Measurements from ENCODE around the gene PRKCSH.

The PRKCSH gene

DNA sequence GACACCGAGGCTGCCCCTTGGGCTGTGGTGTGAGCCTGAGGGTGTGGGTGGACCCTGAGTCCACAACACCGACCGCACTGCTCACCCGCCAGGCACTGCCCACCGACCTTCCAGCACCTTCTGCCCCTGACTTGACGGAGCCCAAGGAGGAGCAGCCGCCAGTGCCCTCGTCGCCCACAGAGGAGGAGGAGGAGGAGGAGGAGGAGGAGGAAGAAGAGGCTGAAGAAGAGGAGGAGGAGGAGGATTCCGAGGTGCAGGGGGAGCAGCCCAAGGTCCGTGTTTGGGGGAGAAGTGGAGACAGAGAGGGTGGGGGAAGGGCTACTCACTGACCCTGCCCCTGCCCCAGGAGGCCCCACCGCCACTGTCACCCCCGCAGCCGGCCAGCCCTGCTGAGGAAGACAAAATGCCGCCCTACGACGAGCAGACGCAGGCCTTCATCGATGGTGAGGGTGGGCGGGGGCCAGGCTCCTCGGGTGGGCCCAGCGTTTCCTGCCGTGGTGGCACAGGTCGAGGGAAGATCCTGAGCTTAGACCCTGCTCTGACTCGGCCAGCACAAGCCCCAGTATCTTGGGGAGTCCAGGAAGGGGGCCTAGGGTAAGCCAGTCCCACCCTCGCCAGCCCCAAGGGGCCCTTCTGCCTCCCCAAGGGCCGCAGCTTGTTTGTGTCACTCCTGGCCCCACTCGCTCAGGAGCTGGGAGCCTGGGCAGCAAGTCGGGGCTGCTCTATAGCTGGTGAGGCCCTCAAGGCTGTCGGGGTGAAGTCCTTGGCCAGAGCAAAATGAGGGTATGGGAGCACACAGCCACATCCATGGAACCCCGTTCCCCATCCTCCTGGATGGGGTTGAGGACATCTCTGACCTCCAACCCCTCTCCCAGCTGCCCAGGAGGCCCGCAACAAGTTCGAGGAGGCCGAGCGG, 12.2 kb downstream of the PRKCSH start:
- DNase-seq (ENCODE audit: extremely low spot score) = no peak
- ChIA-PET POLR2A (interaction anchor here (0.9 kb wide), 1 partner anchor 73 kb away, joined by 3 read pairs; no protein-coding TSS in a partner anchor), CTCF (interaction anchor here (1.0 to 1.5 kb wide), 2 partner anchors 64 to 67 kb away, joined by 3 to 4 read pairs; no protein-coding TSS in a partner anchor)
- TF ChIP-seq, protein P1, sequence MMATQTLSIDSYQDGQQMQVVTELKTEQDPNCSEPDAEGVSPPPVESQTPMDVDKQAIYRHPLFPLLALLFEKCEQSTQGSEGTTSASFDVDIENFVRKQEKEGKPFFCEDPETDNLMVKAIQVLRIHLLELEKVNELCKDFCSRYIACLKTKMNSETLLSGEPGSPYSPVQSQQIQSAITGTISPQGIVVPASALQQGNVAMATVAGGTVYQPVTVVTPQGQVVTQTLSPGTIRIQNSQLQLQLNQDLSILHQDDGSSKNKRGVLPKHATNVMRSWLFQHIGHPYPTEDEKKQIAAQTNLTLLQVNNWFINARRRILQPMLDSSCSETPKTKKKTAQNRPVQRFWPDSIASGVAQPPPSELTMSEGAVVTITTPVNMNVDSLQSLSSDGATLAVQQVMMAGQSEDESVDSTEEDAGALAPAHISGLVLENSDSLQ (IDR thresholded peaks at IDR 0.05) = no peak
- no peak for TF ChIP-seq HDGF (IDR thresholded peaks at IDR 0.05; ENCODE audit: borderline replicate concordance)
- TF ChIP-seq CTBP1 (IDR thresholded peaks at IDR 0.05; ENCODE audit: borderline replicate concordance) = no peak
- TF ChIP-seq ARNT (IDR thresholded peaks at IDR 0.05) = no peak
- TF ChIP-seq TARDBP (IDR thresholded peaks at IDR 0.05) = no peak
- TF ChIP-seq NFRKB (IDR thresholded peaks at IDR 0.05) = no peak
- no peak for TF ChIP-seq BHLHE40 (IDR thresholded peaks at IDR 0.05; ENCODE audit: borderline replicate concordance)
- TF ChIP-seq FOXM1 (IDR thresholded peaks at IDR 0.05; ENCODE audit: borderline replicate concordance) = no peak

DNA sequence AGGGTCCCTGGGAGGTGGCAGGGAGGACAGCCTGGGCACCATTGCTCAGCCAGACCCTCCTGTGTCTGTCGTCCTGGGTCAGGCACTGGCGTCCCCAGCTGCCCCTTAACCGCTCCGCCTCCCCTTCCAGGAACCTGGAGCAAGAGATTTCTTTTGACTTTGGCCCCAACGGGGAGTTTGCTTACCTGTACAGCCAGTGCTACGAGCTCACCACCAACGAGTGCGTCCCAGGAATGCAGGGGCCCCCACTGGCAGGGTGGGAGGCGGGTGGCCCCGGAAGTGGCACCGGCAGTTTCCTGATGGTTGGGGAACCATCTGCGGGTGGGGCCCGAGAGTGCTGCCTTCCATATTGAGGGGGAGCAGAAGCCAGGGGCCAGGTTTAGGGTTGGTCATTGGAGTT, 13.0 kb downstream of the PRKCSH start:
- TF ChIP-seq BHLHE40 (IDR thresholded peaks at IDR 0.05; ENCODE audit: borderline replicate concordance) (no peak), SP1 (IDR thresholded peaks at IDR 0.05) (no peak), LEF1 (IDR thresholded peaks at IDR 0.05; ENCODE audit: borderline replicate concordance) (no peak), NFRKB (IDR thresholded peaks at IDR 0.05) (no peak), FOXM1 (IDR thresholded peaks at IDR 0.05; ENCODE audit: borderline replicate concordance) (no peak), L3MBTL2 (conservative IDR thresholded peaks at IDR 0.05) (no peak)
- DNase-seq (ENCODE audit: extremely low spot score) = no peak
- ChIA-PET POLR2A (interaction anchor here (0.9 kb wide), 1 partner anchor 73 kb away, joined by 3 read pairs; no protein-coding TSS in a partner anchor), CTCF (interaction anchor here (1.0 to 1.5 kb wide), 2 partner anchors 65 to 68 kb away, joined by 3 to 4 read pairs; no protein-coding TSS in a partner anchor)

DNA sequence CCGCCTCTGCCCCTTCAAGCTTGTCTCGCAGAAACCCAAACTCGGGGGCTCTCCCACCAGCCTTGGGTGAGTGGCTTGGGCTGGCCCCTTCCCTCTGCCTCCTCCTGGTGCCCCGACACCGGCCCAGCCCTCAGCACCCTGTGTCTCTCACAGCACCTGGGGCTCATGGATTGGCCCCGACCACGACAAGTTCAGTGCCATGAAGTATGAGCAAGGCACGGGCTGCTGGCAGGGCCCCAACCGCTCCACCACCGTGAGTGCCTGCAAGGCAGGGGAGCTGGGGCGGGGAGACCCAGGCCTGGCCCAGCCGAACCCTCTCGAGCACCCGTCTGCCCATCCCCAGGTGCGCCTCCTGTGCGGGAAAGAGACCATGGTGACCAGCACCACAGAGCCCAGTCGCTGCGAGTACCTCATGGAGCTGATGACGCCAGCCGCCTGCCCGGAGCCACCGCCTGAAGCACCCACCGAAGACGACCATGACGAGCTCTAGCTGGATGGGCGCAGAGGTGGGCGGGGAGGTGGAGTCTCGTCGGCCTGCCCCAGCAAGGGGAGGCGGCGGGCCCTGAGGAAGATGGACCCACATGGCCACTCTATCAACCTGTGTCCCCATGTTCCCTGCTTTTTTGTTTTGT, 13.6 kb downstream of the PRKCSH start:
- no peak for DNase-seq (ENCODE audit: extremely low spot score)
- ChIA-PET POLR2A (interaction anchor here (0.9 to 1.7 kb wide), 2 partner anchors 14 to 72 kb away, joined by 3 to 6 read pairs; partner anchors contain the start of genes ODAD3 and PRKCSH), CTCF (interaction anchor here (1.0 kb wide), 1 partner anchor 66 kb away, joined by 3 read pairs; no protein-coding TSS in a partner anchor)
- TF ChIP-seq NFRKB (IDR thresholded peaks at IDR 0.05) = no peak
- TF ChIP-seq FOXM1 (IDR thresholded peaks at IDR 0.05; ENCODE audit: borderline replicate concordance) = no peak
- TF ChIP-seq L3MBTL2 (conservative IDR thresholded peaks at IDR 0.05) = no peak

DNA sequence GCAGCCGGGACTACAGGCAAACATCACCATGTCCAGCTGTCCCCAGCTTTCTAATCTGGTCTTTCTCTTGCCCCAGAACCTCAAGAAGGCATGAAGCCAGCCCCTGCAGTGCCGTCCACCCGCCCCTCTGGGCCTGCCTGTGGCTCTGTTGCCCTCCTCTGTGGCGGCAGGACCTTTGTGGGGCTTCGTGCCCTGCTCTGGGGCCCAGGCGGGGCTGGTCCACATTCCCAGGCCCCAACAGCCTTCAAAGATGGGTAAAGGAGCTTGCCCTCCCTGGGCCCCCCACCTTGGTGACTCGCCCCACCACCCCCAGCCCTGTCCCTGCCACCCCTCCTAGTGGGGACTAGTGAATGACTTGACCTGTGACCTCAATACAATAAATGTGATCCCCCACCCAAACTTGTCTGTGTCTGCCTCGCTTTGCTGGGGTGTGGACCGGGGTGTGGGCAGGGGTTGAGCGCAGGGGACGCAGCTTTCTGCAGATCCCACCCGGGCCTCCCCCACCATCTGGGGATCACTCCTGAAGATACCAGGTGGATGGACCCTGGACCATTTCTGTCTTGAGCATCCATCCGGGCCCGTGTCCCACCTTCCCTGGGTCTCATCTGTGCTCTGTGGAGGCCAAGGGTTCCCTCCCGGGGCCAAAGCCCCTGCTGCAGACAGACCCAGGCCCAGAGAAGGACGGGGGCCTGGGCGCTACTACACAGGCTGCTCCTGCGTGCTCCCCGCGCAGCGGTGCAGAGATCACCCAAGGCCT, 15.3 kb downstream of the PRKCSH start:
- TF ChIP-seq ELF4 (IDR thresholded peaks at IDR 0.05) (no peak), BHLHE40 (IDR thresholded peaks at IDR 0.05; ENCODE audit: borderline replicate concordance) (no peak), FOXM1 (IDR thresholded peaks at IDR 0.05; ENCODE audit: borderline replicate concordance) (no peak), L3MBTL2 (conservative IDR thresholded peaks at IDR 0.05) (no peak), HDGF (IDR thresholded peaks at IDR 0.05; ENCODE audit: borderline replicate concordance) (no peak), LEF1 (IDR thresholded peaks at IDR 0.05; ENCODE audit: borderline replicate concordance) (no peak), CTBP1 (IDR thresholded peaks at IDR 0.05; ENCODE audit: borderline replicate concordance) (no peak), TARDBP (IDR thresholded peaks at IDR 0.05) (no peak), FOXA1 (IDR thresholded peaks at IDR 0.05) (no peak), SP1 (IDR thresholded peaks at IDR 0.05) (no peak), ZNF384 (IDR thresholded peaks at IDR 0.05) (no peak), NFRKB (IDR thresholded peaks at IDR 0.05) (no peak), FOXK2 (IDR thresholded peaks at IDR 0.05) (no peak), ARNT (IDR thresholded peaks at IDR 0.05) (no peak), SUZ12 (IDR thresholded peaks at IDR 0.05) (no peak)
- TF ChIP-seq, protein P1 (IDR thresholded peaks at IDR 0.05) = no peak
- ChIA-PET POLR2A (interaction anchor here (1.7 kb wide), 1 partner anchor 15 kb away, joined by 6 read pairs; the partner anchor contains the start of genes ODAD3 and PRKCSH), CTCF (no interaction called here)
- no peak for DNase-seq (ENCODE audit: extremely low spot score)

DNA sequence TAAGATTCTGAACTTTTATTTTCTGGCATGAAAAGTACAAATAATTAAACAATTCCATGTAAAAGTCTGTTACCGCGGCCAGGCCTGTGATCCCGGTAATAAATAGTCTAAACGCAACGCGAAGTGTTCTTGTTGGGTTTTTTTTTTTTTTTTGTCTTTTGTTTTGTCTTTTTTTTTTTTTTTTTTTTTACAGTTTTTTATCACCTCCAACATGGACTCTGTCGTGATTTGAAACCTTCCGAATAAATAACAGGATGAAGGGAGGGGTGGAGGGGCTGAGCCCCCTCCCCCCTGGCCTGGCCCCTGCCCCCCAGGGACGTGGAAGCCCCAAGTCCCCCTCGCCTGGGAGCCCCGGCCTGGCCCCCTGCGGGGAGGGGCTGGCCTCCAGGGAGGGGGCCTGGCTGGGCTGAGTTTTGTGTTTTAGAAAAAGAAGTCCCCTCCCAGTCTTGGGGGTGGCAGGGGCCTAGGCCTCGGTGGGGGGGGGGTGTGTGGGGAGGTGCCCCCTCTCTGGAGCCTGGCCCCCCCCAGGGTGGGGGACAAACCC, 16.0 kb downstream of the PRKCSH start:
- CTCF ChIA-PET = interaction anchor here (1.0 kb wide), 1 partner anchor 74 kb away, joined by 4 read pairs; no protein-coding TSS in a partner anchor
- DNase-seq (ENCODE audit: extremely low spot score) = no peak
- POLR2A ChIA-PET = interaction anchor here (1.6 kb wide), 1 partner anchor 77 kb away, joined by 5 read pairs; the partner anchor contains the start of gene SWSAP1
- TF ChIP-seq ZNF384 (IDR thresholded peaks at IDR 0.05) (peak; percentile 54), FOXA1 (IDR thresholded peaks at IDR 0.05) (no peak)

Measured in HEK293T (cell line).